Lung (tissue), 12 donors: ENCODE data around the gene TTC7B. TPM values are rescaled to one million over a fixed set of nuclear protein-coding genes. Genes with fewer than 3 reads are reported as not detected.

Experiments used
- ATAC-seq: fragments of 200-7000 bp; cut with Tn5 transposase; one replicate; pipeline ENCODE4 v1.9.1; 2020; ENCODE audit warnings: moderate number of reproducible peaks; ENCODE audit not compliant: insufficient read depth, low FRiP score
- DNase-seq, 3 donors: peaks; one replicate each; pipeline ENCODE4 v3.0.0-alpha.2; 2013 to 2017
- H3K27ac ChIP-seq, 2 donors: one replicate each; pipeline ENCODE4 v1.5.1; 2013; ENCODE audit warnings: mild to moderate bottlenecking in 2 of 2, moderate library complexity in 2 of 2, control low read depth in 1 of 2, inconsistent platforms in 1 of 2, low read depth in 1 of 2, low read length in 1 of 2
- H3K27me3 ChIP-seq, 3 donors: one replicate each; pipeline ENCODE4 v1.5.1; 2013; ENCODE audit warnings: low read length in 2 of 3; ENCODE audit not compliant: control insufficient read depth in 3 of 3, insufficient read depth in 3 of 3
- H3K36me3 ChIP-seq, 4 donors: one replicate each; pipeline ENCODE4 v1.5.1; 2013; ENCODE audit warnings: low read length in 4 of 4, mild to moderate bottlenecking in 1 of 4, moderate library complexity in 1 of 4; ENCODE audit not compliant: control insufficient read depth in 4 of 4, insufficient read depth in 4 of 4
- H3K4me1 ChIP-seq, 5 donors: one replicate each; pipeline ENCODE4 v1.5.1; 2013; ENCODE audit warnings: low read length in 5 of 5, mild to moderate bottlenecking in 2 of 5, moderate library complexity in 1 of 5; ENCODE audit not compliant: control insufficient read depth in 5 of 5, insufficient read depth in 5 of 5
- H3K4me3 ChIP-seq: one replicate; pipeline ENCODE4 v1.5.1; 2013; ENCODE audit warnings: mild to moderate bottlenecking, control low read depth, moderate library complexity
- H3K9ac ChIP-seq, 2 donors: one replicate each; pipeline ENCODE4 v1.5.1; 2013; ENCODE audit warnings: low read length in 2 of 2, control low read depth in 1 of 2; ENCODE audit not compliant: insufficient read depth in 1 of 2
- H3K9me3 ChIP-seq, 4 donors: one replicate each; pipeline ENCODE4 v1.5.1; 2013; ENCODE audit warnings: low read length in 3 of 4, mild to moderate bottlenecking in 1 of 4, moderate library complexity in 1 of 4; ENCODE audit not compliant: control insufficient read depth in 4 of 4, insufficient read depth in 3 of 4
- CTCF ChIP-seq: IDR thresholded peaks from 2 replicates; pipeline ENCODE4 v1.5.1; 2012; ENCODE audit warnings: mild to moderate bottlenecking; ENCODE audit errors: control extremely low read depth, extremely low read depth
- WGBS, 2 donors: extraction: QIAGEN DNeasy Blood & Tissue Kit; methylation state at CpG; one replicate each; pipeline ENCODE4 v1.1.7; 2013; 5-methylcytosine and 5-hydroxymethylcytosine counted together
- polyA plus RNA-seq, 2 donors: library from polyadenylated mRNA; stranded (reverse); fragments of 200-250 nt; gene quantifications; one replicate each; pipeline ENCODE4 v1.2.1, GENCODE V29; 2013
- total RNA-seq, 2 donors: library from RNA; depleted of rRNA in 1 of 2; stranded (reverse); fragments of >200 nt in 1 of 2; gene quantifications; one replicate each; pipeline ENCODE4 v1.2.1, GENCODE V29; 2014 to 2021
- donor health status: control.
- donor health status: control.
- donor health status: Bipolar disorder and iron deficiency.
- donor health status: healthy.
- donor health status: DM: yes; HTN: yes; CAD: no.

The TTC7B gene
- total and polyA plus RNA-seq, 4 donors, result 11.0 to 39.6 (median 23.0) TPM

- Histone ChIP-seq H3K27me3 (no peaks in the 10 kb centered on the region), H3K36me3 (peaks cover 0 to 9% (median 0%) of the 10 kb centered on the region in 4 donors), H3K4me3 (no peak overlapping the region), H3K9me3 (no peaks in the 10 kb centered on the region), H3K27ac (no peak overlapping the region), H3K4me1 (peaks cover 0 to 11% (median 3%) of the 10 kb centered on the region in 5 donors), H3K9ac (no peak overlapping the region)
- TF ChIP-seq CTCF, result no peak
- 95 to 96% methylated on average over 4 of the region's 4 CpGs for WGBS, 2 donors
- ATAC-seq (no peak), DNase-seq (no peak)
These were observed 249.7 kb downstream of the TTC7B start for GRCh38 chr14:90566481-90566880.

GRCh38 chr14:90564496-90564895 is 251.7 kb downstream of the TTC7B start:
- Histone ChIP-seq H3K9ac (no peak overlapping the region), H3K27me3 (no peaks in the 10 kb centered on the region), H3K27ac (no peak overlapping the region), H3K9me3 (no peaks in the 10 kb centered on the region), H3K4me1 (peaks cover 0 to 11% (median 3%) of the 10 kb centered on the region in 5 donors), H3K36me3 (peaks cover 0 to 3% (median 1%) of the 10 kb centered on the region in 4 donors), H3K4me3 (no peak overlapping the region)
- 96 to 97% methylated on average over 4 of the region's 4 CpGs for WGBS, 2 donors
- TF ChIP-seq CTCF, result no peak
- ATAC-seq, result no peak
- DNase-seq, result no peak

GRCh38 chr14:90562652-90563051 is 253.6 kb downstream of the TTC7B start:
- ATAC-seq (no peak), DNase-seq (no peak)
- H3K9me3 ChIP-seq, result no peaks in the 10 kb centered on the region
- H3K4me1 ChIP-seq, result peaks cover 0 to 15% (median 0%) of the 10 kb centered on the region in 5 donors
- no peak overlapping the region for H3K4me3 ChIP-seq
- H3K27ac ChIP-seq, result no peak overlapping the region
- WGBS, 2 donors, result 72 to 74% methylated on average over 6 of the region's 6 CpGs
- peaks cover 0 to 3% (median 1%) of the 10 kb centered on the region in 4 donors for H3K36me3 ChIP-seq
- H3K27me3 ChIP-seq, result no peaks in the 10 kb centered on the region
- no peak overlapping the region for H3K9ac ChIP-seq
- TF ChIP-seq CTCF, result no peak

- 91 to 96% methylated on average over 7 of the region's 7 CpGs for WGBS, 2 donors
- Histone ChIP-seq H3K27me3 (no peaks in the 10 kb centered on the region), H3K36me3 (peaks cover 0 to 3% (median 1%) of the 10 kb centered on the region in 4 donors), H3K27ac (no peak overlapping the region), H3K4me3 (no peak overlapping the region), H3K9ac (no peak overlapping the region), H3K4me1 (peaks cover 0 to 19% (median 0%) of the 10 kb centered on the region in 5 donors), H3K9me3 (no peaks in the 10 kb centered on the region)
- ATAC-seq (no peak), DNase-seq (no peak)
- no peak for TF ChIP-seq CTCF
These were observed 254.3 kb downstream of the TTC7B start for GRCh38 chr14:90561920-90562319.
